Measurements from ENCODE around the gene MAP7D3. TPM values are rescaled to one million over a fixed set of nuclear protein-coding genes. Genes with fewer than 3 reads are reported as not detected.

Gene MAP7D3
- total and polyA plus RNA-seq, 10 of the 15 experiments (the other 5 are each of a cell fraction or from before 2014, with no cell fraction given) = 9.1 to 24.0 (median 11.0) TPM

DNA sequence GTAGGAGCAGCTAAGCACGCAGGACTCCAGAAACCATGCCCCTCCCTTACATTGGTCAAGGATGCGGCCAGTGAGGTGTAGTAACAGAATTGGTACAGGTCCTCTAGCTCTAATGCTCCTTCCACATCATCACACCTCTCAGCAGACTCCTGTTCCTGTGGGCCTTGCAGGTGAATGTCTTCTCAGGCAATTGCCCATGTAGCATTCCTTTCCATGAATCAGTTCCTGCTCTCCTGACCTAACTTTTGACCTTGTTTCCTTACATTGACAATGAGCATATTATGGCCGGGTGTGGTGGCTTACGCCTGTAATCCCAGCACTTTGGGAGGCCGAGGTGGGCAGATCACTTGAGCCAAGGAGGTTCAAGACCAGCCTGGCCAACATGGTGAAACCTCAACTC, 31.3 kb downstream of the MAP7D3 start:
- Histone ChIP-seq H2AFZ (ENCODE audit: control insufficient read depth, low read depth, low read length) (no peak overlapping the region), H3K9ac (ENCODE audit: control insufficient read depth, insufficient read depth, low read length) (no peak overlapping the region), H3K27ac (ENCODE audit: control insufficient read depth, insufficient read depth) (no peak overlapping the region), H3K9me3 (replicated peaks; ENCODE audit: control insufficient read depth, insufficient read depth, low read length) (no peaks in the 10 kb centered on the region), H3K79me2 (ENCODE audit: control insufficient read depth, insufficient read depth, low read length) (no peaks in the 10 kb centered on the region), H4K20me1 (ENCODE audit: control insufficient read depth, insufficient read depth) (no peaks in the 10 kb centered on the region), H3K4me2 (ENCODE audit: control insufficient read depth, insufficient read depth) (no peak overlapping the region), H3K4me3 (no peak overlapping the region), H3K27me3 (replicated peaks in 1 of 2; ENCODE audit: control insufficient read depth in 2 of 2, insufficient read depth in 2 of 2, low read length in 1 of 2) (no peaks in the 10 kb centered on the region), H3K4me1 (ENCODE audit: control insufficient read depth, insufficient read depth, low read length) (no peaks in the 10 kb centered on the region), H3K36me3 (ENCODE audit: control insufficient read depth in 2 of 2, insufficient read depth in 2 of 2, low read length in 1 of 2) (peaks cover 0 to 5% of the 10 kb centered on the region in 2 experiments; a peak in 1 of 4 replicates)
- ChIA-PET POLR2A (no interaction called here), CTCF (no interaction called here), RAD21 (ENCODE audit: unreplicated experiment) (no interaction called here), SMC1A (ENCODE audit: uncharacterized antibody, unreplicated experiment) (no interaction called here)
- no peak for ATAC-seq
- WGBS (ENCODE audit: insufficient coverage, insufficient replicate concordance, low lambda C conversion rate, missing lambda C conversion rate) = 68% methylated on average over 5 of the region's 5 CpGs
- FAIRE-seq = no peak
- BruUV-seq (replicated peaks) = no TSS peak
- TF ChIP-seq TCF3 (IDR thresholded peaks at IDR 0.05; ENCODE audit: borderline replicate concordance, insufficient read depth, low read depth, low read length) = no peak
- no peak for TF ChIP-seq NR2F1 (conservative IDR thresholded peaks at IDR 0.05)
- TF ChIP-seq PAX5 (IDR thresholded peaks at IDR 0.05; ENCODE audit: borderline replicate concordance, low read depth, low read length) = no peak
- no peak for TF ChIP-seq ZBED1 (IDR thresholded peaks at IDR 0.05; ENCODE audit: borderline replicate concordance)
- no peak for TF ChIP-seq BHLHE40 (IDR thresholded peaks at IDR 0.05; ENCODE audit: borderline replicate concordance in 1 of 2, low read depth in 2 of 2, low read length in 1 of 2)
- no peak for TF ChIP-seq RAD51 (IDR thresholded peaks at IDR 0.05)
- TF ChIP-seq KLF5 (IDR thresholded peaks at IDR 0.05; ENCODE audit: partially characterized antibody) = no peak
- TF ChIP-seq TBL1XR1 (IDR thresholded peaks at IDR 0.05; ENCODE audit: low read depth, low read length) = no peak
- TF ChIP-seq CHD4 (IDR thresholded peaks at IDR 0.05) = no peak
- no peak for TF ChIP-seq MYB (IDR thresholded peaks at IDR 0.05; ENCODE audit: borderline replicate concordance, low read depth, low read length)
- no peak for TF ChIP-seq POLR2A (IDR thresholded peaks at IDR 0.05; ENCODE audit: low read depth, low read length)
- no peak for TF ChIP-seq ZNF217 (IDR thresholded peaks at IDR 0.05)
- no peak for TF ChIP-seq IKZF1 (conservative IDR thresholded peaks at IDR 0.05)
- intact Hi-C loops (cut with micrococcal nuclease; ENCODE audit: unreplicated experiment) (no loop called here), in situ Hi-C loops (cut with MboI) (no loop called here)
- DNase-seq (ENCODE audit: low read depth, low spot score) = no peak

All from GM12878 (cell line).